ENCODE results near the gene LOC128125822.

LOC128125822 gene

GRCh38 chr6:63553900-63554299 lies 18.4 kb upstream of the LOC128125822 start:
- 67 to 92% methylated on average over 1 of the region's 1 CpG for WGBS, 2 donors
- Histone ChIP-seq H3K27me3 (no peaks in the 10 kb centered on the region), H3K36me3 (no peaks in the 10 kb centered on the region), H3K9me3 (no peaks in the 10 kb centered on the region), H3K4me3 (no peak overlapping the region), H3K27ac (no peak overlapping the region), H3K4me1 (no peaks in the 10 kb centered on the region)
- DNase-seq: no peak
- intact Hi-C loops (cut with DNase I): no loop called here
- TF ChIP-seq CTCF (IDR thresholded peaks at IDR 0.05): no peak
- TF ChIP-seq POLR2A (IDR thresholded peaks at IDR 0.05): no peak

GRCh38 chr6:63554782-63555181 lies 17.5 kb upstream of the LOC128125822 start:
- Histone ChIP-seq H3K27ac (no peak overlapping the region), H3K36me3 (no peaks in the 10 kb centered on the region), H3K4me1 (no peaks in the 10 kb centered on the region), H3K27me3 (no peaks in the 10 kb centered on the region), H3K9me3 (no peaks in the 10 kb centered on the region), H3K4me3 (no peak overlapping the region)
- intact Hi-C loops (cut with DNase I): no loop called here
- 95 to 100% methylated on average over 1 of the region's 1 CpG for WGBS, 2 donors
- TF ChIP-seq POLR2A (IDR thresholded peaks at IDR 0.05) (no peak), CTCF (IDR thresholded peaks at IDR 0.05) (no peak)
- DNase-seq: no peak

GRCh38 chr6:63556369-63556768 lies 15.9 kb upstream of the LOC128125822 start:
- intact Hi-C loops (cut with DNase I): no loop called here
- Histone ChIP-seq H3K4me1 (no peaks in the 10 kb centered on the region), H3K27ac (no peak overlapping the region), H3K27me3 (no peaks in the 10 kb centered on the region), H3K36me3 (no peaks in the 10 kb centered on the region), H3K9me3 (no peaks in the 10 kb centered on the region), H3K4me3 (no peak overlapping the region)
- 42 to 65% methylated on average over 3 to 4 of the region's 4 CpGs for WGBS, 2 donors
- no peak for TF ChIP-seq CTCF (IDR thresholded peaks at IDR 0.05)
- no peak for DNase-seq

GRCh38 chr6:63558278-63558677 lies 14.0 kb upstream of the LOC128125822 start:
- intact Hi-C loops (cut with DNase I): no loop called here

GRCh38 chr6:63560801-63561287 lies 11.4 kb upstream of the LOC128125822 start:
- 27 to 41% methylated on average over 1 of the region's 1 CpG for WGBS, 2 donors
- no peak for TF ChIP-seq POLR2A (IDR thresholded peaks at IDR 0.05)
- no peak for TF ChIP-seq CTCF (IDR thresholded peaks at IDR 0.05)
- no peaks in the 10 kb centered on the region for H3K36me3 ChIP-seq
- DNase-seq: no peak
- intact Hi-C loops (cut with DNase I): no loop called here
- H3K4me1 ChIP-seq: no peaks in the 10 kb centered on the region
- no peaks in the 10 kb centered on the region for H3K9me3 ChIP-seq
- no peak overlapping the region for H3K27ac ChIP-seq
- no peak overlapping the region for H3K4me3 ChIP-seq
- H3K27me3 ChIP-seq: no peaks in the 10 kb centered on the region

More at GRCh38 chr6:63558278-63558677, 14.0 kb upstream of the LOC128125822 start:
- H3K36me3 ChIP-seq: no peaks in the 10 kb centered on the region
- TF ChIP-seq CTCF (IDR thresholded peaks at IDR 0.05) (no peak), POLR2A (IDR thresholded peaks at IDR 0.05) (no peak)
- no peaks in the 10 kb centered on the region for H3K4me1 ChIP-seq
- no peaks in the 10 kb centered on the region for H3K9me3 ChIP-seq
- H3K27me3 ChIP-seq: no peaks in the 10 kb centered on the region
- no peak for DNase-seq
- H3K4me3 ChIP-seq: no peak overlapping the region
- no peak overlapping the region for H3K27ac ChIP-seq
